IMR-90 (cell line): ENCODE data around the gene RFX4. TPM values are rescaled to one million over a fixed set of nuclear protein-coding genes. Genes with fewer than 3 reads are reported as not detected.

Experiments used
- ATAC-seq: fragments of 200-7000 bp; cut with Tn5 transposase; 2 replicates; pipeline ENCODE4 v1.9.1; 2020; ENCODE audit warnings: low read depth, mild to moderate bottlenecking, moderate library complexity
- BruUV-seq: library from RNA; stranded (reverse); fragments of 400-500 nt; replicated peaks from 2 replicates; lab custom pipeline; 2021; lab: Mats Ljungman, UMichigan
- CTCF ChIA-PET: fragments of 300-600 bp; formaldehyde crosslinking; extraction: SDS; loops from one replicate; lab custom pipeline; 2021; ENCODE audit warnings: antibody characterized with exemption; lab: Yijun Ruan, JAX
- POLR2A ChIA-PET: fragments of 300-600 bp; sonication (Branson Sonifier 250); formaldehyde crosslinking; loops from one replicate; lab custom pipeline; 2022; ENCODE audit warnings: antibody characterized with exemption; ENCODE audit not compliant: unreplicated experiment; lab: Charles Lee
- DNase-seq: peaks from one replicate; pipeline ENCODE4 v3.0.0; 2013
- H2AFZ ChIP-seq: replicated peaks from 2 replicates; pipeline ENCODE3; 2013; ENCODE audit warnings: low read length, mild to moderate bottlenecking; ENCODE audit not compliant: poor library complexity
- H2AK5ac ChIP-seq: 2 replicates; pipeline ENCODE4 v1.6.1; 2013; ENCODE audit warnings: low read depth, low read length, inconsistent platforms
- H2AK9ac ChIP-seq: replicated peaks from 2 replicates; pipeline ENCODE3; 2013; ENCODE audit warnings: mild to moderate bottlenecking, low read depth, low read length, moderate library complexity; ENCODE audit not compliant: poor library complexity
- H2BK120ac ChIP-seq: 2 replicates; pipeline ENCODE4 v1.6.1; 2013; ENCODE audit warnings: low read depth, low read length, inconsistent platforms
- H2BK15ac ChIP-seq: 3 replicates; pipeline ENCODE4 v1.6.1; 2013; ENCODE audit warnings: low read depth, low read length, inconsistent platforms
- H2BK20ac ChIP-seq: 2 replicates; pipeline ENCODE4 v1.6.1; 2013; ENCODE audit warnings: low read depth, mild to moderate bottlenecking, inconsistent platforms, low read length, moderate library complexity
- H2BK5ac ChIP-seq: 2 replicates; pipeline ENCODE4 v1.6.1; 2013; ENCODE audit warnings: mild to moderate bottlenecking, low read depth, low read length, inconsistent platforms; ENCODE audit not compliant: poor library complexity, severe bottlenecking
- H3K14ac ChIP-seq: replicated peaks from 2 replicates; pipeline ENCODE4 v1.6.1; 2013; ENCODE audit warnings: low read depth, low read length, inconsistent platforms
- H3K18ac ChIP-seq: 2 replicates; pipeline ENCODE4 v1.6.1; 2013; ENCODE audit warnings: low read depth, low read length, control low read depth
- H3K23ac ChIP-seq: 2 replicates; pipeline ENCODE4 v1.6.1; 2013; ENCODE audit warnings: low read depth, low read length, inconsistent platforms
- H3K27ac ChIP-seq: 2 replicates; pipeline ENCODE4 v1.5.1; 2013; ENCODE audit warnings: mild to moderate bottlenecking, control low read depth, low read length; ENCODE audit not compliant: insufficient read depth
- H3K27me3 ChIP-seq: 2 replicates; pipeline ENCODE4 v1.6.1; 2013; ENCODE audit warnings: low read length; ENCODE audit not compliant: control insufficient read depth, insufficient read depth
- H3K36me3 ChIP-seq: 2 replicates; pipeline ENCODE4 v1.6.1; 2013; ENCODE audit warnings: low read length, mixed read lengths; ENCODE audit not compliant: control insufficient read depth, insufficient read depth
- H3K4ac ChIP-seq: 2 replicates; pipeline ENCODE4 v1.6.1; 2013; ENCODE audit warnings: low read depth, low read length, inconsistent platforms
- H3K4me1 ChIP-seq: 2 replicates; pipeline ENCODE4 v1.6.1; 2013; ENCODE audit warnings: low read length, mixed read lengths; ENCODE audit not compliant: control insufficient read depth, insufficient read depth
- H3K4me2 ChIP-seq: 2 replicates; pipeline ENCODE4 v1.6.1; 2013; ENCODE audit warnings: low read depth, mild to moderate bottlenecking, control low read depth, low read length, moderate library complexity
- H3K4me3 ChIP-seq: 2 replicates; pipeline ENCODE4 v1.5.1; 2013; ENCODE audit warnings: low read depth, mild to moderate bottlenecking, control low read depth, low read length, moderate library complexity; ENCODE audit not compliant: insufficient read depth
- H3K56ac ChIP-seq: 2 replicates; pipeline ENCODE4 v1.6.1; 2013; ENCODE audit warnings: low read length, inconsistent platforms; ENCODE audit not compliant: insufficient read depth; ENCODE audit errors: extremely low read depth
- H3K79me1 ChIP-seq, 2 experiments: 2 replicates each; pipeline ENCODE4 v1.6.1; 2013; ENCODE audit warnings: low read length in 2 of 2, inconsistent platforms in 1 of 2, low read depth in 1 of 2
- H3K9ac ChIP-seq: 2 replicates; pipeline ENCODE4 v1.6.1; 2013; ENCODE audit warnings: low read depth, low read length, control low read depth
- H3K9me1 ChIP-seq: 2 replicates; pipeline ENCODE4 v1.6.1; 2013; ENCODE audit warnings: low read length, inconsistent platforms; ENCODE audit not compliant: insufficient read depth
- H3K9me3 ChIP-seq: 2 replicates; pipeline ENCODE4 v1.6.1; 2013; ENCODE audit warnings: low read length; ENCODE audit not compliant: control insufficient read depth, insufficient read depth
- H4K20me1 ChIP-seq: 2 replicates; pipeline ENCODE4 v1.6.1; 2013; ENCODE audit warnings: low read length, inconsistent platforms; ENCODE audit not compliant: insufficient read depth
- H4K5ac ChIP-seq: 2 replicates; pipeline ENCODE4 v1.6.1; 2013; ENCODE audit warnings: mild to moderate bottlenecking, low read depth, low read length, control low read depth
- H4K8ac ChIP-seq, 2 experiments: 2 replicates each; pipeline ENCODE4 v1.6.1; 2013; ENCODE audit warnings: low read depth in 2 of 2, low read length in 2 of 2, control low read depth in 1 of 2, inconsistent platforms in 1 of 2
- H4K91ac ChIP-seq: 2 replicates; pipeline ENCODE4 v1.6.1; 2013; ENCODE audit warnings: low read depth, low read length, inconsistent platforms; ENCODE audit not compliant: insufficient read depth
- BHLHE40 ChIP-seq: fragments of 150-350 bp; IDR thresholded peaks from 2 replicates; pipeline ENCODE4 v1.6.1; 2016; ENCODE audit warnings: mild to moderate bottlenecking, low read depth, low read length
- CHD1 ChIP-seq: IDR thresholded peaks from 2 replicates; pipeline ENCODE4 v1.6.1; 2012; ENCODE audit warnings: low read depth, low read length, improper control_type of control experiment
- CTCF ChIP-seq: conservative IDR thresholded peaks from 2 replicates; pipeline ENCODE4 v1.5.1; 2012; ENCODE audit warnings: mild to moderate bottlenecking, low read depth, low read length, improper control_type of control experiment
- FOS ChIP-seq: fragments of 150-350 bp; IDR thresholded peaks from 2 replicates; pipeline ENCODE4 v1.6.1; 2016; ENCODE audit warnings: low read depth, low read length
- MAZ ChIP-seq: IDR thresholded peaks from 2 replicates; pipeline ENCODE4 v1.6.1; 2012; ENCODE audit warnings: low read depth, mild to moderate bottlenecking, low read length, improper control_type of control experiment, moderate library complexity, borderline replicate concordance
- MXI1 ChIP-seq: IDR thresholded peaks from 2 replicates; pipeline ENCODE4 v1.6.1; 2012; ENCODE audit warnings: low read depth, mild to moderate bottlenecking, low read length, moderate library complexity, borderline replicate concordance
- NFE2L2 ChIP-seq: fragments of 150-350 bp; IDR thresholded peaks from 2 replicates; pipeline ENCODE4 v1.6.1; 2016; ENCODE audit warnings: low read depth, mild to moderate bottlenecking, low read length
- POLR2A ChIP-seq: IDR thresholded peaks from 2 replicates; pipeline ENCODE4 v1.6.1; 2012; ENCODE audit warnings: mild to moderate bottlenecking, low read depth, low read length
- RCOR1 ChIP-seq: IDR thresholded peaks from 2 replicates; pipeline ENCODE4 v1.6.1; 2012; ENCODE audit warnings: mild to moderate bottlenecking, low read length, improper control_type of control experiment; ENCODE audit not compliant: insufficient replicate concordance
- SMC3 ChIP-seq: fragments of 150-350 bp; IDR thresholded peaks from 2 replicates; pipeline ENCODE4 v1.6.1; 2016; ENCODE audit warnings: low read depth, mild to moderate bottlenecking, antibody characterized with exemption, low read length, moderate library complexity
- USF2 ChIP-seq: fragments of 150-350 bp; IDR thresholded peaks from 2 replicates; pipeline ENCODE4 v1.6.1; 2017; ENCODE audit warnings: mild to moderate bottlenecking, antibody characterized with exemption, low read length, low read depth
- WGBS, 2 experiments: methylation state at CpG; one replicate each; pipeline versions ENCODE4 v1.1.5 to v1.1.7; 2013; ENCODE audit warnings: missing lambda C conversion rate in 2 of 2; ENCODE audit not compliant: insufficient read length in 1 of 2; ENCODE audit errors: extremely low coverage in 2 of 2; 5-methylcytosine and 5-hydroxymethylcytosine counted together
- dilution Hi-C: fragments of 300-500 bp; cut with HindIII; formaldehyde crosslinking; loops from one replicate; pipeline ENCODE4 v1.14.3; 2018; ENCODE audit warnings: low sequenced_read_pairs; ENCODE audit not compliant: unreplicated experiment
- in situ Hi-C: fragments of 300-500 bp; cut with MboI; formaldehyde crosslinking; loops from 3 replicates; pipeline ENCODE4 v1.14.3; 2019; ENCODE audit warnings: low sequenced_read_pairs, inconsistent platforms, mixed read lengths
- intact Hi-C: fragments of 100-400 bp; cut with micrococcal nuclease; formaldehyde crosslinking; loops from 2 replicates; pipeline ENCODE4 v1.10.0; 2022
- polyA plus RNA-seq, 3 experiments: library from polyadenylated mRNA; depleted of rRNA; stranded (reverse); fragments of >200 nt; gene quantifications; 2 replicates each; pipeline ENCODE4 v1.2.3, GENCODE V29; 2012; ENCODE audit warnings: low replicate concordance in 1 of 3
- total RNA-seq: library from RNA; depleted of rRNA; stranded (reverse); fragments of >200 nt; gene quantifications from 2 replicates; pipeline ENCODE4 v1.2.3, GENCODE V29; 2012

The RFX4 gene
- total and polyA plus RNA-seq, 2 of the 4 experiments (the other 2 are of a cell fraction), result not detected

- H4K8ac ChIP-seq, result no peak overlapping the region
- H3K4me3 ChIP-seq, result no peak overlapping the region
- H3K4ac ChIP-seq, result no peak overlapping the region
- H3K27ac ChIP-seq, result no peak overlapping the region
- BruUV-seq, result no TSS peak
- 0 out of 2 replicates have a peak, but pooled peaks cover 2% of the 10 kb centered on the region for H3K27me3 ChIP-seq
- no peak overlapping the region for H3K14ac ChIP-seq
- H2AK9ac ChIP-seq, result no peak overlapping the region
- no peak overlapping the region for H3K9ac ChIP-seq
- H3K23ac ChIP-seq, result no peak overlapping the region
- H3K4me2 ChIP-seq, result no peak overlapping the region
- H3K4me1 ChIP-seq, result no peaks in the 10 kb centered on the region
- no peak for DNase-seq
- no peak for ATAC-seq
- no peak overlapping the region for H2AK5ac ChIP-seq
- 51% methylated on average over 3 of the region's 12 CpGs; no CpG with 5 or more reads in 1 of the 2 experiments for WGBS, 2 experiments
- H3K56ac ChIP-seq, result no peak overlapping the region
- H4K91ac ChIP-seq, result no peak overlapping the region
- intact Hi-C loops (no loop called here), dilution Hi-C loops (no loop called here), in situ Hi-C loops (no loop called here)
- H3K36me3 ChIP-seq, result no peaks in the 10 kb centered on the region
- H2AFZ ChIP-seq, result peak overlapping the region; percentile 60
- no peak overlapping the region for H4K5ac ChIP-seq
- no peak overlapping the region for H3K18ac ChIP-seq
- H2BK120ac ChIP-seq, result no peak overlapping the region
- no peaks in the 10 kb centered on the region for H3K9me1 ChIP-seq
- H2BK20ac ChIP-seq, result no peak overlapping the region
- POLR2A ChIA-PET, result no interaction called here
- TF ChIP-seq USF2 (no peak), SMC3 (no peak), BHLHE40 (no peak), NFE2L2 (no peak), CHD1 (no peak), POLR2A (no peak), MXI1 (no peak), RCOR1 (no peak), CTCF (no peak), FOS (no peak), MAZ (no peak)
- H3K9me3 ChIP-seq, result no peaks in the 10 kb centered on the region
- CTCF ChIA-PET, result no interaction called here
- no peak overlapping the region for H2BK5ac ChIP-seq
- no peaks in the 10 kb centered on the region for H3K79me1 ChIP-seq
- H4K20me1 ChIP-seq, result no peaks in the 10 kb centered on the region
- H2BK15ac ChIP-seq, result no peak overlapping the region
These were observed 47.2 kb downstream of the RFX4 start for GRCh38 chr12:106629797-106630659.
